Mesenchymal stem cell (in vitro differentiated cells and primary cell): Measurements from ENCODE around the gene AMIGO2.
A peak's percentile ranks its signal among the peaks of the same experiment; 100 is the strongest.

Source experiments
- DNase-seq: peaks from one replicate; pipeline ENCODE4 v3.0.0-alpha.2; 2013
- H2AFZ ChIP-seq: one replicate; pipeline ENCODE4 v1.6.1; 2013; ENCODE audit warnings: low read depth, mild to moderate bottlenecking, control low read depth, inconsistent platforms, low read length, moderate library complexity
- H2AK5ac ChIP-seq: 2 replicates; pipeline ENCODE4 v1.6.1; 2013; ENCODE audit warnings: low read length, moderate library complexity, mild to moderate bottlenecking, inconsistent platforms; ENCODE audit not compliant: severe bottlenecking
- H2BK120ac ChIP-seq: one replicate; pipeline ENCODE4 v1.6.1; 2013; ENCODE audit warnings: low read depth, mild to moderate bottlenecking, inconsistent platforms, low read length, moderate library complexity
- H2BK12ac ChIP-seq, 2 experiments: one replicate each; pipeline ENCODE4 v1.6.1; 2013; ENCODE audit warnings: inconsistent platforms in 2 of 2, low read length in 2 of 2, mild to moderate bottlenecking in 2 of 2, moderate library complexity in 2 of 2, control low read depth in 1 of 2
- H2BK15ac ChIP-seq: one replicate; pipeline ENCODE4 v1.6.1; 2013; ENCODE audit warnings: mild to moderate bottlenecking, low read depth, inconsistent platforms; ENCODE audit not compliant: poor library complexity, severe bottlenecking
- H2BK5ac ChIP-seq: 2 replicates; pipeline ENCODE4 v1.6.1; 2013; ENCODE audit warnings: low read depth, mild to moderate bottlenecking, low read length, control low read depth, inconsistent platforms; ENCODE audit not compliant: poor library complexity, severe bottlenecking
- H3K14ac ChIP-seq, 2 experiments: one replicate each; pipeline ENCODE4 v1.6.1; 2013; ENCODE audit warnings: inconsistent platforms in 2 of 2, low read length in 2 of 2, control low read depth in 1 of 2, mild to moderate bottlenecking in 1 of 2, moderate library complexity in 1 of 2
- H3K18ac ChIP-seq, 2 experiments: one replicate each; pipeline ENCODE4 v1.6.1; 2013; ENCODE audit warnings: inconsistent platforms in 2 of 2, low read length in 2 of 2, control low read depth in 1 of 2, low read depth in 1 of 2, mild to moderate bottlenecking in 1 of 2
- H3K23ac ChIP-seq, 2 experiments: one replicate each; pipeline ENCODE4 v1.6.1; 2013; ENCODE audit warnings: inconsistent platforms in 2 of 2, low read length in 2 of 2, mild to moderate bottlenecking in 2 of 2, moderate library complexity in 2 of 2, control low read depth in 1 of 2
- H3K27ac ChIP-seq: 2 replicates; pipeline ENCODE4 v1.5.1; 2013; ENCODE audit warnings: mild to moderate bottlenecking, moderate library complexity, low read length, control low read depth, inconsistent platforms; ENCODE audit not compliant: poor library complexity, severe bottlenecking
- H3K27me3 ChIP-seq, 2 experiments: 2 replicates each; pipeline versions ENCODE4 v1.6.1 to v1.7.0; 2013; ENCODE audit warnings: low read length in 2 of 2, mild to moderate bottlenecking in 2 of 2, moderate library complexity in 2 of 2, control low read depth in 1 of 2, inconsistent platforms in 1 of 2; ENCODE audit not compliant: control insufficient read depth in 1 of 2, insufficient read depth in 1 of 2
- H3K36me3 ChIP-seq, 2 experiments: 2 replicates each; pipeline versions ENCODE4 v1.6.1 to v1.7.0; 2013; ENCODE audit warnings: low read length in 2 of 2, control low read depth in 1 of 2, inconsistent platforms in 1 of 2, low read depth in 1 of 2, mild to moderate bottlenecking in 1 of 2; ENCODE audit not compliant: insufficient read depth in 2 of 2, control insufficient read depth in 1 of 2
- H3K4ac ChIP-seq, 2 experiments: one replicate each; pipeline ENCODE4 v1.6.1; 2013; ENCODE audit warnings: inconsistent platforms in 2 of 2, low read length in 2 of 2, mild to moderate bottlenecking in 2 of 2, moderate library complexity in 2 of 2, control low read depth in 1 of 2, low read depth in 1 of 2
- H3K4me1 ChIP-seq: 2 replicates; pipeline ENCODE4 v1.6.1; 2013; ENCODE audit warnings: low read depth, low read length, control low read depth; ENCODE audit not compliant: control insufficient read depth, insufficient read depth
- H3K4me2 ChIP-seq: 2 replicates; pipeline ENCODE4 v1.6.1; 2013; ENCODE audit warnings: low read length, mild to moderate bottlenecking, inconsistent platforms; ENCODE audit not compliant: poor library complexity, severe bottlenecking
- H3K4me3 ChIP-seq, 2 experiments: 2 replicates each; pipeline versions ENCODE4 v1.5.1 to v1.7.0; 2013; ENCODE audit warnings: low read length in 2 of 2, mild to moderate bottlenecking in 2 of 2, control low read depth in 1 of 2, low read depth in 1 of 2; ENCODE audit not compliant: insufficient read depth in 1 of 2
- H3K79me1 ChIP-seq: replicated peaks from 2 replicates; pipeline ENCODE4 v1.6.1; 2013; ENCODE audit warnings: mild to moderate bottlenecking, control low read depth, low read length, inconsistent platforms; ENCODE audit not compliant: poor library complexity, severe bottlenecking
- H3K9ac ChIP-seq: 2 replicates; pipeline ENCODE4 v1.7.0; 2013; ENCODE audit warnings: mild to moderate bottlenecking, low read length, moderate library complexity
- H3K9me3 ChIP-seq: 2 replicates; pipeline ENCODE4 v1.7.0; 2013; ENCODE audit warnings: mild to moderate bottlenecking, low read length; ENCODE audit not compliant: control insufficient read depth
- H4K8ac ChIP-seq: one replicate; pipeline ENCODE4 v1.6.1; 2013; ENCODE audit warnings: inconsistent platforms, mild to moderate bottlenecking, low read length, moderate library complexity
- H4K91ac ChIP-seq: one replicate; pipeline ENCODE4 v1.6.1; 2013; ENCODE audit warnings: mild to moderate bottlenecking, low read length, inconsistent platforms
- WGBS: methylation state at CpG from one replicate; pipeline ENCODE4 v1.1.7; 2013; ENCODE audit warnings: mixed read lengths; 5-methylcytosine and 5-hydroxymethylcytosine counted together

The AMIGO2 gene

DNA sequence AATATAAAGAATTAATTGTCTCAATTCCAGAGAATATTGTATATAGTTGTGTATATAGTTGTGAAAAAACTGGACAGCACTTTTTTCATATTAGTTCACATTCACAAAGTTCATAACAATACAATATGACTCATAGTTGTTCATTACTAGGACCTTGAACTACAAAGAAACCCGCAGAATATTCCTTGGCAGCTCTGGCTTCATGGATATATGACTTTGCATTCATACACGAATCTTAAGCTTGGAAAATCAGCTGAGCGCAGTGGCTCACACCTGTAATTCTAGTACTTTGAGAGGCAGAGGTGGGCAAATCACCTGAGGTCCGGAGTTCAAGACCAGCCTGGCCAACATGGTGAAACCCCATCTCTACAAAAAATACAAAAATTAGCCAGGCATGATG is 38.4 kb downstream of the AMIGO2 start:
- WGBS: 99% methylated on average over 4 of the region's 4 CpGs
- H3K27me3 ChIP-seq: no peaks in the 10 kb centered on the region
- H3K4me2 ChIP-seq: no peak overlapping the region
- no peak overlapping the region for H3K14ac ChIP-seq
- H2BK5ac ChIP-seq: no peak overlapping the region
- H3K4me3 ChIP-seq: no peak overlapping the region
- no peak overlapping the region for H3K18ac ChIP-seq
- H2BK120ac ChIP-seq: no peak overlapping the region
- no peaks in the 10 kb centered on the region for H3K36me3 ChIP-seq
- no peak overlapping the region for H3K23ac ChIP-seq
- H2AK5ac ChIP-seq: no peak overlapping the region
- peaks cover 3% of the 10 kb centered on the region for H3K79me1 ChIP-seq
- H3K27ac ChIP-seq: no peak overlapping the region
- no peak overlapping the region for H4K8ac ChIP-seq
- no peak overlapping the region for H2AFZ ChIP-seq
- H4K91ac ChIP-seq: no peak overlapping the region
- H3K4ac ChIP-seq: no peak overlapping the region
- H3K9me3 ChIP-seq: no peaks in the 10 kb centered on the region
- H2BK15ac ChIP-seq: no peak overlapping the region
- no peak overlapping the region for H2BK12ac ChIP-seq
- H3K9ac ChIP-seq: no peak overlapping the region
- no peaks in the 10 kb centered on the region for H3K4me1 ChIP-seq
- no peak for DNase-seq

GRCh38 chr12:47039756-47040155 is 40.0 kb downstream of the AMIGO2 start:
- no peak overlapping the region for H4K91ac ChIP-seq
- no peak overlapping the region for H2BK12ac ChIP-seq
- no peak overlapping the region for H3K18ac ChIP-seq
- H4K8ac ChIP-seq: no peak overlapping the region
- no peaks in the 10 kb centered on the region for H3K4me1 ChIP-seq
- no peak overlapping the region for H2BK5ac ChIP-seq
- DNase-seq: no peak
- H3K79me1 ChIP-seq: peaks cover 3% of the 10 kb centered on the region
- no peak overlapping the region for H3K4me3 ChIP-seq
- H3K4ac ChIP-seq: no peak overlapping the region
- WGBS: 63% methylated on average over 1 of the region's 1 CpG
- H3K23ac ChIP-seq: no peak overlapping the region
- H3K4me2 ChIP-seq: no peak overlapping the region
- no peak overlapping the region for H2BK120ac ChIP-seq
- no peaks in the 10 kb centered on the region for H3K27me3 ChIP-seq
- H2AK5ac ChIP-seq: no peak overlapping the region
- no peak overlapping the region for H3K9ac ChIP-seq
- no peak overlapping the region for H2AFZ ChIP-seq
- no peak overlapping the region for H3K14ac ChIP-seq
- no peak overlapping the region for H2BK15ac ChIP-seq
- H3K27ac ChIP-seq: peak overlapping the region; percentile 83
- H3K36me3 ChIP-seq: no peaks in the 10 kb centered on the region
- no peaks in the 10 kb centered on the region for H3K9me3 ChIP-seq

DNA sequence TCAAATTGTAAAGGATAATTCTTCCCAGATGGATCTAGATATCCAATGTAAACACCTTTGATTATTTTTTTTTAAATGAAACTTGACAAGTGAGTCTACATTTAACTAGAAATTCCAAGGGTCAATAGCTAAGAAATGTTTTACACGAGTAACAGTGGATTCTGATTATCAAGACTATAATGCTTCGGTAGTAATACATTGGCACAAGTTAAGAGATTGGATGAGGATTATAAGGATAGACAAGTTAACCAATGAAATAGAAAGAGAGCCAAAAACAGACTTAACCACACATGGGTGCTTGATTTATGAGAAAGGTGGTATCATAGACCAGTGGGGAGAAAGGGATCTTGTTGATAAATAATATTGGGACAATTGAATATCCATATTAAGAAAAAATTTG is 40.7 kb downstream of the AMIGO2 start:
- Histone ChIP-seq H3K18ac (no peak overlapping the region), H2AFZ (no peak overlapping the region), H2BK120ac (no peak overlapping the region), H3K14ac (no peak overlapping the region), H3K4me1 (peaks cover 2% of the 10 kb centered on the region), H2BK15ac (no peak overlapping the region), H3K79me1 (peaks cover 3% of the 10 kb centered on the region), H3K9me3 (no peaks in the 10 kb centered on the region), H3K9ac (no peak overlapping the region), H3K27me3 (no peaks in the 10 kb centered on the region), H3K4ac (no peak overlapping the region), H4K8ac (no peak overlapping the region), H3K23ac (no peak overlapping the region), H3K36me3 (no peaks in the 10 kb centered on the region), H2BK12ac (no peak overlapping the region), H3K27ac (peak overlapping the region; percentile 44), H2BK5ac (no peak overlapping the region), H3K4me2 (no peak overlapping the region), H3K4me3 (no peak overlapping the region), H4K91ac (no peak overlapping the region), H2AK5ac (no peak overlapping the region)
- WGBS: 96% methylated on average over 2 of the region's 2 CpGs
- DNase-seq: no peak

DNA sequence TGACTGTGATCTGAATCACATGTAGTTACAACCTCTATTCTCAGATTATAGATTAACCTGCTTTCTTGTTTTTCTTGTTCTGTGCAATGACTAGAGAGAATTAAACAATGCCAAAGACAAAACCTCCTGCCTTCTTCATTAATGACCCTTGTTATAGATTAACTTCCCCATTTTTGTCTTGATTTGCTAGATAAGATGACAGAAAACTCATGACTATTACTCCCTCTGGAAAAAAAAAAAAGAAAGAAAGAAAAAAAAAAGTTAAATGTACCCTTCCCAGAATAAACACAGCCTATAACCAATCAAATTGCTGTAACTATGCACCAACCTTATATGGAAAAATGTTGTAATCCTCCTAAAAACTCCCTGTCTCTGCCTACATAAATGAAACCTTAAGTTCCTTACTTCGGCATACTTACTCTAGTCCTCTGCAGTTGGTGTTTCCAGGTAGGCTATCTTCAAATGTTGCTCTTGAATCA is 41.5 kb downstream of the AMIGO2 start:
- H3K79me1 ChIP-seq: peaks cover 3% of the 10 kb centered on the region
- no peak overlapping the region for H2BK120ac ChIP-seq
- H3K9me3 ChIP-seq: no peaks in the 10 kb centered on the region
- H3K9ac ChIP-seq: no peak overlapping the region
- H3K23ac ChIP-seq: no peak overlapping the region
- no peak overlapping the region for H4K91ac ChIP-seq
- H4K8ac ChIP-seq: no peak overlapping the region
- no peak overlapping the region for H2AK5ac ChIP-seq
- H3K27me3 ChIP-seq: no peaks in the 10 kb centered on the region
- H3K14ac ChIP-seq: no peak overlapping the region
- no peak overlapping the region for H3K18ac ChIP-seq
- peaks cover 3% of the 10 kb centered on the region for H3K4me1 ChIP-seq
- H2BK15ac ChIP-seq: no peak overlapping the region
- no peak overlapping the region for H2BK5ac ChIP-seq
- peak; percentile 51 for DNase-seq
- no peak overlapping the region for H3K4me3 ChIP-seq
- peak overlapping the region; percentile 92 for H3K27ac ChIP-seq
- no peak overlapping the region for H3K4me2 ChIP-seq
- H2BK12ac ChIP-seq: no peak overlapping the region
- no peaks in the 10 kb centered on the region for H3K36me3 ChIP-seq
- no peak overlapping the region for H2AFZ ChIP-seq
- H3K4ac ChIP-seq: no peak overlapping the region
- no CpG with 5 or more reads among the region's 1 CpG for WGBS
